ENCODE data around the gene BAHD1.

The BAHD1 gene

GRCh38 chr15:40440743-40441564 is at the start of gene BAHD1:
Gene BAHD1, plus strand, starts transcription at chr15:40440953. Its CDS starts 17,512 bp downstream, at chr15:40458465.
- DNase-seq (ENCODE audit: low spot score), result peak; percentile 92

DNA sequence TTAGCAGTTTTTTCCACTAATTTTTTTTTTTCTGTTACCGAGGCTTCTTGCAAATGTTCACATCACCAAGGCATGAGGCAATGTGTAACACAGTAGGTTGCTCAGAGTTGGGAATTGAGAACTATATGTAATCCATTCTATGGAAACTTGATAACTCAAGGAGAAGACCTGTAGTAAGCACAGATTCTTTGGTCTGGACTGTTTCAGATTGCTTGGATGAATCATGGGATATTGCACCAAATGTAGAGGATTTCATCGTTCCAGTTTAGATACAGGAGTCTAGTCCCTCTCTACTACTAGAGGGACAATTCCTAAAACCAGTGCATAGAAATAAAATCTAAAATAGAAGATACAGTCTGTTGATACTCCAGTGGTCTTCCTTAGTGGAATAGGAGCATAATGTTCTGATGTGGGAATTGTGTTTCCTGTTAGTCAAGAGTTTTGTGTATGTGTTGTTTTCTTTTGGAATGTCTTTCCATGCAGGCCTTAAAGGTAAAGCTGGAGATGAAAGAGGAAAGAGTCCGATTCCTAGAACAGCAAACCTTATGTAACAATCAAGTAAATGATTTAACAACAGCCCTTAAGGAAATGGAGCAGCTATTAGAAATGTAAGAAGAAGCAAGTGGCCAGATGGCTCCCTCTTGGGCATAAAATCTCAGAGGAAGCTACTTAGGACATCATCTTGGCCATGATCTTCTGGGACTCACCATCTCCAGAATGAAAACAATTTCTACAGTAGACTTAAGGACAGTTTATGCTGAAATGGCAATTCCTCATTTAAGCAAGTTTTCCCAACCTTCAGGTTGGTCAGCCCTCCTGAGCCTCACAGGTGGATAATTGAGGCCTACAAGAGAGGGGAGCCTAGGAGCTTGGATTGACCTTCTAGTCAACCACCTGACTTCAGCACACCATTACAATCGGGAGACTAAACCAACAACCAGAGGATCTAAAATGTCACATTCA is 47.5 kb upstream of the BAHD1 start:
- no peak for DNase-seq (ENCODE audit: low spot score)

DNA sequence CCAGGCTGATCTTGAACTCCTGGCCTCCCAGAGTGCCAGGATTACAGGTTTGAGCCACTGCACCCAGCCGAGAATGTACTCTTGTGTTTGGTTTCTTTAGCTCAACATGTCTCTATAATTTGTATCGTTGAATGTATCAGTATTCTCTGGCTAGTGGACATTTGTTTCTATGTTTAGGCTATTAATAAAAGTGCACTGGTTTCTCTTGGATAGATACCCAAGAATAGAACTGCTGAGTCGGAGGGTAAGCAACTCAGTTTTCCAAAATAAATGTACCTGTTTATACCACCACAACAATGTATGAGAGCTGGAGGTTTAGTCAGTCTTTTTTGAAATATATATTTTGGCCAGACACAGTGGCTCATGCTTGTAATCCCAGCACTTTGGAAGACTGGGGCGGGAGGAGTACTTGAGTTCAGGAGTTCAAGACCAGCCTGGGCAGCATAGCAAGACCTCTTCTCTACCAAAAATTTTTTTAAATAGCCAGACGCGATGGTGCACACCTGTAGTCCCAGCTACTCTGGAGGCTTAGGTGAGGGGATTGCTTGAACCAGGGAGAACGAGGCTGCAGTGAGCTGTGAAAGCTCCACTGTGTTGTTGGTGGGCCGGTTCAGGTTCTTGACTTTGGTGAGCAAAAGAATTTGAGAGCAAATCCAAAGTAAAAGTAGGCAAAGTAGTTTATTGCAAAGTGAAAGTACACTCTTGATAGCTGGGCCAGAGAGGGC is 42.9 kb upstream of the BAHD1 start:
- DNase-seq (ENCODE audit: low spot score), result no peak

DNA sequence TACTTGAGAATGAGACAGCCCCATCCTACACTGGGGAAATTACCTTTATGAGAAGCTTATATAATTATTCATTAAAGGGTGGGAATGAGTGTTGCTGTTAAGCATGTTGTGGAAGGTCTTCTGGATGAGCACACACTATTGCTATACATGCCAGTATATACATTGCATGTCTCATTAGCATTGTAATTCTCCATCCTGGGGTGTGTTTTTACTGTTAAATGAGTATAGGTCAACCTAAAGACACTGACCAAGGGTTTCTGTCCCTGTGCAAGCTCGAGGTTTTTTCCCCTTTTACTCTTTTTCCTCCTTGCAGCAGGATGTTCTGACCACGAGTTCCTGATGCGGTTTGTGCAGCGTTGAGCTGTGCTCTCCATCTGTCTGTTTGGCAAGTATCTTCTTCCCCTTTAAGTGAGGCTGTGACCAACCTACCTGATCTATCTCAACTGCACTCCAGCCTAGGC is 42.3 kb upstream of the BAHD1 start:
- DNase-seq (ENCODE audit: low spot score), result no peak

- no peak for DNase-seq (ENCODE audit: low spot score)
Observed at GRCh38 chr15:40399370-40399769, 41.4 kb upstream of the BAHD1 start.

DNA sequence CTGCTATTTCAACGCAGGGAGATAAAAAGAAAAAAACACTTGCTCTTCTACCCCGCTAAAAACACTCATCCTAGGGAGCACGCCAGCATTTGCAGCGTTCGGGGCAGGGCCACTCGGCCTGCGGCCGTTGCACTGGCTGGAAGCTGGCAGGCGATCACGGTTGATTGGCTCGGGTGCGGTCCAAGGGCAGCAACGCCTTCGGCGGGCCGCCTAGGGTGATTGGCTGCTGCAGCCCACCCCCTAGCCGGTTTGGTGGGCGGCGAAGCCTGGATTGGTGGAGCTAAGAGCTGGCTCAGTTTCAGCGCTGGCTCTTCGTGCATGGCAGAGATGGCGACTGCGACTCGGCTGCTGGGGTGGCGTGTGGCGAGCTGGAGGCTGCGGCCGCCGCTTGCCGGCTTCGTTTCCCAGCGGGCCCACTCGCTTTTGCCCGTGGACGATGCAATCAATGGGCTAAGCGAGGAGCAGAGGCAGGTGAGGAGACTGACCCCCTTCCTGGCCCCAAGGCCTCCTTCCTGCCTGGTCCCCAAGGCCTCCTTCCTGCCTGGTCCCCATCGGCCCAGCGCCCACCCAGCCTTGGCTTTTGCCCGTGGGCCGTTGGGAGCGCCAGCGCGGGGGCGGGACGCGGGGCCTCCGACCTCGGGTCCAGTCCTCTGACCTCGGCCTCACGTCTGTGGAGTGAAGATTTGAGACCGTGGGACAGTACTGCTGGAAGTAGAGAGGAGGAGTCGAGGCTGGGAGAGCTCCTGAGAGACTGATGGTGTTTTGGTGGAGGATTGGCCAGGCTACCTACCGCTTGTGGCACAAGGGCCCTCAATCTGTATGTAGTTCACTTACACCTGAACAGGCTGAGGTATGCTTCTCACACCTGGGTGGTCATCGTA is 35.0 kb upstream of the BAHD1 start, which contains the start of gene IVD:
TSS of gene IVD (plus strand) at position 295 of the 881 bp plus-strand sequence. CDS start at position 328, 33 bp downstream.
- peak; percentile 97 for DNase-seq (ENCODE audit: low spot score)

GRCh38 chr15:40407330-40407990 is 33.3 kb upstream of the BAHD1 start:
- DNase-seq (ENCODE audit: low spot score), result no peak

- DNase-seq (ENCODE audit: low spot score), result no peak
Observed at GRCh38 chr15:40409366-40409765, 31.4 kb upstream of the BAHD1 start.

GRCh38 chr15:40410476-40410875 is 30.3 kb upstream of the BAHD1 start:
- DNase-seq (ENCODE audit: low spot score), result no peak

DNA sequence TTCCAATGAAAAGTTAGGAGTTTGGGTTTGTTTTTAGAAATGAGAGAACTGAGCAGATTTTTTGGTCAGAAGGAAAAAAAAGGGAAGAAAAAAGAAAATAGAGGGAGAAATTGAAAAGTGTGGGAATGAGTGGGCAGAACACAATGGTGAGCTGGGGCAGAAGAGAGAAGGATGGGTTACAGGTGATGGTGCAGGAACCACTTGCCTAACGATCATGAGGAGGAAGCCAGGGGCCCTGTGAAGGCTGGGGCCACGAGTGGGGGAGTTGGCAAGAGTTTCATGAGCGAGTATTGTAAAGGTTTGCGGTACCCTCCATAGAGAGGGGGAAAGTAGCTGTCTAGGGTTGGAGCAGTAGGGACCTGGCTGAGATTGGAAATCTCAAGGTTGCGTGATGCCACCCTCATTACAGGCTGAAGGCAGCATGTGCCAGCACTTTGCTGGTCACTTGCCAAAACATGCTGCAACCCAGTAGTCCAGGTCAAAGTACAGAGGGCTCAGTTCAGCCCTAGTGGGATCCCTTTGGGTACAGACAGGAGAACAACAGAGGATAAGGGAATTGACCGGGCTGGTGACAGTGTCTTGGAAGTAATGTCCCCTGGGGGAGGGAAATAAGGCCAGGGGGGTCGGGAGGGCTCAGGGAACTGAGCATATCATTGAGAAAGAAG is 28.5 kb upstream of the BAHD1 start:
- no peak for DNase-seq (ENCODE audit: low spot score)

- DNase-seq (ENCODE audit: low spot score), result no peak
Observed at GRCh38 chr15:40413036-40413435, 27.7 kb upstream of the BAHD1 start.

GRCh38 chr15:40414816-40415215 is 25.9 kb upstream of the BAHD1 start:
- DNase-seq (ENCODE audit: low spot score), result no peak

DNA sequence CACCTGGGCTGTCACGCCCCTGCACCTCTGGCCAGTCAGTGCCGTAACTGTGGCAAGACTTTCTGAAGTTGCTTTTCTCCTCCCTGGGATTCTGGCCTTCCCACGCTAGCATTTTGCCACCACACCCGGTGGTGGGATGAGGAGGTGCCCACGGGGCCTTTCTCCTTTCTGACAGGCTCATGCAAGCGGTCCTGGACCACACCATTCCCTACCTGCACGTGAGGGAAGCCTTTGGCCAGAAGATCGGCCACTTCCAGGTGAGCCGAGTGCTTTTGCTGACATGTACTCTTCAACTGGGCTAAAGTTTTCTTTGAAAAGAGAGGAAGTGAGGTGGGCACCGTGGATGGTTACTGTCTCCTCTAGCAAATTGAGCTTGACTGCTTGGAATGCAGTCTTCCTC is 25.5 kb upstream of the BAHD1 start:
- DNase-seq (ENCODE audit: low spot score), result no peak

- no peak for DNase-seq (ENCODE audit: low spot score)
Observed at GRCh38 chr15:40416056-40416455, 24.7 kb upstream of the BAHD1 start.

DNA sequence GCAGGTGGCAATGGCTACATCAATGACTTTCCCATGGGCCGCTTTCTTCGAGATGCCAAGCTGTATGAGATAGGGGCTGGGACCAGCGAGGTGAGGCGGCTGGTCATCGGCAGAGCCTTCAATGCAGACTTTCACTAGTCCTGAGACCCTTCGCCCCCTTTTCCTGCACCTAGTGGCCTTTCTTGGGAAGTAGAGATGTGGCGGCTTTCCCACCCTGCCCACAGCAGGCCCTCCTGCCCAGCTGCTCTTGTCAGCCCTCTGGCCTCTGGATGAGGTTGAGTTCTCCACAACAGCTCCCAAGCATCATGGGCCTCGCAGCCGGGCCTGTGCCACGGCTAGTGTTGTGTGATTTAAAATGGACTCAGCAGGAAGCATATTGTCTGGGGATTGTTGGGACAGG is 22.6 kb upstream of the BAHD1 start:
- no peak for DNase-seq (ENCODE audit: low spot score)

DNA sequence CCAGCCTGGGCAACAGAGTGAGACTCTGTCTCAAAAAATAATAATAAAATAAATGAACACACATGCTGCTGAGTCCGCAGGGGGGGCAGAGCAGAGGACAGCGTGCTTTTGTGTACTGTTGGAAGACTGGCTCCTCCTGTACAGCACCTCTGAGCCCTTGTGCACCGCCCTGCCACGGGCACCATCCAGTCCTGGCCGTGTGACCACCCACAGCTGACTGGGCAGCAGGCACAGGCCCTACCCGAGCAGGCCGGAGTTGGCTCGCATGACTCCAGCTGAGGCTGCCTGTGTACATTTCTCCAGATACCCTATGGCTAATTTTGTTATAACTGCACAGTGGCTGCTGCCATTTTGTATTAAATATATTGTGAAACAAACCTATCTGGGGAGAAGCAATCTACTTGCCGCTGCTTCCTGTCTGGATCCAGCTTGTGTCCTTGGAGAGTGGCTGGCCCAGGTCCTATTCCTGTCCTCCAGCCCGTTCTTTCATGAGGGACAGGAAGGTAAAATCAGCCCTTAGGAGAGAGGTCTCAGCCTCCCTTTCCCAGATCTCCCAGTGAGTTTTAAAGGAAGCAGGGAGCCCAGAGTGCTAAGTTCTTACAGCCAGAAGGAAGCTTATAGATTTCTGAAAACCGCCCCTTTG is 20.6 kb upstream of the BAHD1 start:
- no peak for DNase-seq (ENCODE audit: low spot score)

GRCh38 chr15:40420793-40421192 is 20.0 kb upstream of the BAHD1 start:
- no peak for DNase-seq (ENCODE audit: low spot score)

DNA sequence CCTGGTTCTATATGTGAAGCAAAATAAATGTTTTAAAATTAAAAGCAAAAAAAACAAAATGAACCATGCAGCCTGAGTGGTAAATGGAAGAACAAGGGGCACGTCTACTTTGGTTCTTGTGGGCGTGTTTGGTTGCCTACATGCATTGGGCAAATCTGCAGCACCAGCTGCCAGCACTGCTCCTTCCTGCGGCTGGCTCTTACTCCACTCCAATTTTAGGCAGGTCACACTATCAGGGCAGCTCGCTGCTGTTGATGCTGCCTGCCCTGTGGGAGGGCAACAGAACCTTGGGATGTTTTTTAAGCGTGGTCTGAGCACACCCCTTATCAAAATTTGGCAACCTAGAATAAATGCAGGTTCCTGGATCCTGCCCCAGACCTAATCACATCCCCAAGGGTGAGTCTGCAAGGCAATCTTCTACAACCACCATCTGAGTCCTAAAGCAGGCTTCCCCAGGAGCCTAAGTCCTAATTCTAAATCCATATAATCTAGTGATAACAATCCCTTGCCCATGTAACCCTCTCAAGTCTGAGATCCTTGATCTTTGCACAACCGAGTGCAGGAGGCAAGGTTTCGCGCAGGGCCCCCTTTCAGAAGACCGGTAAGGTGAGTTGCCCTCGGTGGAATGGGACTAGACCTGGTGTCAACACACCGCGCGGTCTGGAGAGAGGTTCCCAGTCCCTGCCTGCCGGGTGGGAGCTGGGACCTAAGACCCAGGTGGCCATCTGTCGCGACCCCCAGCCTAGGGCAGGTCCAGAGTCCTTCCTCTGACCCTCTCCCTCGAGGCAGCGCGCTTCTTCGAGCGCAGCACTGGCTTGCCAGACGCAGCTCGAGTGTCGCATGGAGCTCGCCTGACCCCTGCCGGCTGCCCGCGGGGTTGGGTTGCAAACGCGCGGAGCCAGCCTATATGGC is 19.3 kb upstream of the BAHD1 start:
- no peak for DNase-seq (ENCODE audit: low spot score)
